ENCODE data around the gene LTBR. TPM values are rescaled to one million over a fixed set of nuclear protein-coding genes. Genes with fewer than 3 reads are reported as not detected.

LTBR gene
- total RNA-seq, 1 experiment from 2014 or later: 178 TPM

DNA sequence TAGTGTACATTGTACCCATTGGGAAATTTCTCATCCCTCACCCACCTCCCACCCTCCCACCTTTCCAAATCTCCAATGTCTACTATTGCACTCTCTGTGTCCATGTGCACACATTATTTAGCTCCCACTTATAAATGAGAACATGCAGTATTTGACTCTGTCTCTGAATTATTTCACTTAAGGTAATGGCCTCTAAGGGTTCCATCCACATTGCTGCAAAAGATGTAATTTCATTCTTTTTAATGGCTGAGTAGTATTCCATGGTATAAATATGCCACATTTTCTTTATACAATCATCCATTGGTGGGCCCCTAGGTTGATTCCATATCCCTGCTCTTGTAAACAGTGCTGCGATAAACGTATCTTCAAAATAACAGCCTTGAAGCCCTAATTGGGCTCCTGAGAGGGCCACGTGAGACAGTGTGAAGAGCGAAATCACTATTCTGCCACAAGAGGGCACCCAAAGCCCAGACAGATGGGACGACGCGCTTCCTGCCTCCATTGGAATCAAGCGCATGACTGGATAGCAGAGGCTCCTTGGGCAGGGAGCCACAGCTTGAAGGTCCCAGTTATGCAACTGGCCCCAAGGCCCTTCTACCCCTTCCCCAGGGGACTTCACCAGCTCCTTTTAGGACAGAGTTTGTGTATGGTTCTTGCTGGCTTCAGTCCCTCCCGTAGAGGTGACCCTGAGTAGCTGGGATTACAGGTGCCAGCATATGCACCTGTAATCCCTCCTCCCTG is 39.5 kb downstream of the LTBR start:
- H3K4me2 ChIP-seq: peak overlapping the region; percentile 8; the same call in 1 of the 2 replicates
- BruUV-seq (replicated peaks): no TSS peak
- no peaks in the 10 kb centered on the region for H3K36me3 ChIP-seq (ENCODE audit: low read depth)
- peaks cover 5% of the 10 kb centered on the region; the same call in 1 of the 2 replicates for H3F3A ChIP-seq (ENCODE audit: insufficient read depth, low read depth)
- peak; percentile 81 to 82 for DNase-seq
- no peaks in the 10 kb centered on the region for H3K27me3 ChIP-seq (ENCODE audit: insufficient read depth, low read depth)
- no peak overlapping the region for H3K27ac ChIP-seq
- H2AFZ ChIP-seq: no peak overlapping the region
- POLR2A ChIA-PET (ENCODE audit: unreplicated experiment): interaction anchor here (0.5 to 1.0 kb wide), 2 partner anchors 42 to 111 kb away, joined by 4 to 6 read pairs; no protein-coding TSS in a partner anchor
- no peak overlapping the region for H3K4me3 ChIP-seq
- intact Hi-C loops (cut with micrococcal nuclease; ENCODE audit: unreplicated experiment): loop anchor here (1.0 to 5.0 kb wide), 7 partner anchors 42 to 356 kb away; partner anchors contain the start of genes IFFO1 and MRPL51
- TF ChIP-seq, protein P1, sequence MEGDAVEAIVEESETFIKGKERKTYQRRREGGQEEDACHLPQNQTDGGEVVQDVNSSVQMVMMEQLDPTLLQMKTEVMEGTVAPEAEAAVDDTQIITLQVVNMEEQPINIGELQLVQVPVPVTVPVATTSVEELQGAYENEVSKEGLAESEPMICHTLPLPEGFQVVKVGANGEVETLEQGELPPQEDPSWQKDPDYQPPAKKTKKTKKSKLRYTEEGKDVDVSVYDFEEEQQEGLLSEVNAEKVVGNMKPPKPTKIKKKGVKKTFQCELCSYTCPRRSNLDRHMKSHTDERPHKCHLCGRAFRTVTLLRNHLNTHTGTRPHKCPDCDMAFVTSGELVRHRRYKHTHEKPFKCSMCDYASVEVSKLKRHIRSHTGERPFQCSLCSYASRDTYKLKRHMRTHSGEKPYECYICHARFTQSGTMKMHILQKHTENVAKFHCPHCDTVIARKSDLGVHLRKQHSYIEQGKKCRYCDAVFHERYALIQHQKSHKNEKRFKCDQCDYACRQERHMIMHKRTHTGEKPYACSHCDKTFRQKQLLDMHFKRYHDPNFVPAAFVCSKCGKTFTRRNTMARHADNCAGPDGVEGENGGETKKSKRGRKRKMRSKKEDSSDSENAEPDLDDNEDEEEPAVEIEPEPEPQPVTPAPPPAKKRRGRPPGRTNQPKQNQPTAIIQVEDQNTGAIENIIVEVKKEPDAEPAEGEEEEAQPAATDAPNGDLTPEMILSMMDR (conservative IDR thresholded peaks at IDR 0.05): peak; percentile 95
- no peak for TF ChIP-seq EZH2 (IDR thresholded peaks at IDR 0.05; ENCODE audit: low read depth)
- H3K9me3 ChIP-seq (ENCODE audit: insufficient read depth, low read depth): no peaks in the 10 kb centered on the region
- H3K9me2 ChIP-seq (ENCODE audit: insufficient read depth): peaks cover 2% of the 10 kb centered on the region; the same call in 1 of the 2 replicates
- H3K4me1 ChIP-seq (replicated peaks; ENCODE audit: insufficient read depth): 0 out of 2 replicates have a peak, but pooled peaks cover 3% of the 10 kb centered on the region
- CTCF ChIA-PET: interaction anchor here (0.6 to 3.1 kb wide), 6 partner anchors 18 to 109 kb away, joined by 3 to 24 read pairs (median 4); no protein-coding TSS in a partner anchor
- no peaks in the 10 kb centered on the region for H3K79me2 ChIP-seq (ENCODE audit: low read depth)
- H4K20me1 ChIP-seq (ENCODE audit: insufficient read depth): no peaks in the 10 kb centered on the region

DNA sequence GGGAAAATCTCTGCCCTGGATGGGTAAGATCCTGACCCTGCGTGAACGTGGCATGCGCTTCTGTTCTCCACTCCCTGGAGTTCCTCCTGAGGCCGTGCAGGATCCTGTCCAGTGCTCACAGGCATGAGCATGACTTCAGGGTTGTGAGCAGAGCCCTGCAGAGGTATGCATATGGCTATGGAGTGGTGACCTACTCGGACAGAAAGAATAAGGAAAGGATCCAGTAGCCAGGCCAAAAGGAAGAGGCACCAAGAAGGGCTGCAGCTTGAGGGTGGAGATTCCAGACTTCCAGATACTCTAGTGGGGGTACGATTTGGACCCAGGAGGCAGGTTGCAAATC is 40.0 kb downstream of the LTBR start:
- CTCF ChIA-PET: interaction anchor here (0.6 to 3.1 kb wide), 5 partner anchors 26 to 109 kb away, joined by 3 to 24 read pairs (median 4); no protein-coding TSS in a partner anchor

DNA sequence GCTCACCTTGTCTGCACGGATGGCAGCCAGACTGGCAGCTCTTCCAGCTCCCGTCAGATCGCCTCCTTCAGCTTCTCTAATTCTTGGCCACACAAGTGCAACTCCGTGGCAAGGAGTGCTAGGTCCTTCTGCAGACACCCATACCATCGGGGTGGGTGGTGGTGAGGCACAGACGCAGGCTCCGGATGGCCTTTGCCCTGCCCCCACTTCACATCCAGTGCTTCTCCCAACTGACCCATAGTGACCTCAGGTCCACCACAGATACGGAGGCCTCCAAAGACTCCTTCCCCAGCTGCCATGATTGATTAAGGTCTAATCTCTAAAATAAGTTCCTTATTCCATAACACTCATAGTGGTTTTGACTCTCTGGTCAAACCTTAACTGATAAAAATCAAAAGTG is 40.9 kb downstream of the LTBR start:
- H3K4me3 ChIP-seq: no peak overlapping the region
- TF ChIP-seq, protein P1 (conservative IDR thresholded peaks at IDR 0.05): no peak
- no peaks in the 10 kb centered on the region for H3K9me3 ChIP-seq (ENCODE audit: insufficient read depth, low read depth)
- intact Hi-C loops (cut with micrococcal nuclease; ENCODE audit: unreplicated experiment): loop anchor here (5.0 kb wide), 1 partner anchor 132 kb away; the partner anchor contains the start of gene IFFO1
- no peaks in the 10 kb centered on the region for H3K9me2 ChIP-seq (ENCODE audit: insufficient read depth)
- no peak overlapping the region for H2AFZ ChIP-seq
- CTCF ChIA-PET: interaction anchor here (3.1 kb wide), 1 partner anchor 41 kb away, joined by 24 read pairs; no protein-coding TSS in a partner anchor
- H3K27ac ChIP-seq: no peak overlapping the region
- H3K4me2 ChIP-seq: no peak overlapping the region
- no peaks in the 10 kb centered on the region for H3K36me3 ChIP-seq (ENCODE audit: low read depth)
- BruUV-seq (replicated peaks): no TSS peak
- DNase-seq: no peak
- H3K4me1 ChIP-seq (replicated peaks; ENCODE audit: insufficient read depth): peaks cover 8% of the 10 kb centered on the region
- no peaks in the 10 kb centered on the region for H3K79me2 ChIP-seq (ENCODE audit: low read depth)
- POLR2A ChIA-PET (ENCODE audit: unreplicated experiment): no interaction called here
- H4K20me1 ChIP-seq (ENCODE audit: insufficient read depth): no peaks in the 10 kb centered on the region
- no peaks in the 10 kb centered on the region for H3K27me3 ChIP-seq (ENCODE audit: insufficient read depth, low read depth)
- peaks cover 13% of the 10 kb centered on the region for H3F3A ChIP-seq (ENCODE audit: insufficient read depth, low read depth)

More for the DNA sequence above, 40.0 kb downstream of the LTBR start:
- Histone ChIP-seq H2AFZ (no peak overlapping the region), H3K27ac (no peak overlapping the region), H4K20me1 (ENCODE audit: insufficient read depth) (no peaks in the 10 kb centered on the region), H3K27me3 (ENCODE audit: insufficient read depth, low read depth) (no peaks in the 10 kb centered on the region), H3F3A (ENCODE audit: insufficient read depth, low read depth) (peaks cover 8% of the 10 kb centered on the region; the same call in 1 of the 2 replicates), H3K4me3 (no peak overlapping the region), H3K9me3 (ENCODE audit: insufficient read depth, low read depth) (no peaks in the 10 kb centered on the region), H3K79me2 (ENCODE audit: low read depth) (no peaks in the 10 kb centered on the region), H3K4me1 (replicated peaks; ENCODE audit: insufficient read depth) (0 out of 2 replicates have a peak, but pooled peaks cover 3% of the 10 kb centered on the region), H3K4me2 (peak overlapping the region; percentile 8; the same call in 1 of the 2 replicates), H3K9me2 (ENCODE audit: insufficient read depth) (no peaks in the 10 kb centered on the region), H3K36me3 (ENCODE audit: low read depth) (no peaks in the 10 kb centered on the region)
- intact Hi-C loops (cut with micrococcal nuclease; ENCODE audit: unreplicated experiment): loop anchor here (5.0 kb wide), 1 partner anchor 133 kb away; the partner anchor contains the start of gene IFFO1
- DNase-seq: no peak
- POLR2A ChIA-PET (ENCODE audit: unreplicated experiment): interaction anchor here (0.5 to 1.0 kb wide), 2 partner anchors 41 to 110 kb away, joined by 4 to 6 read pairs; no protein-coding TSS in a partner anchor
- no peak for TF ChIP-seq EZH2 (IDR thresholded peaks at IDR 0.05; ENCODE audit: low read depth)
- TF ChIP-seq, protein P1 (conservative IDR thresholded peaks at IDR 0.05): no peak
- no TSS peak for BruUV-seq (replicated peaks)
